ENCODE data around the gene TM9SF1.

GRCh38 chr14:24172871-24173281, 22.4 kb downstream of the TM9SF1 start:
- no peak for TF ChIP-seq CTCF (IDR thresholded peaks at IDR 0.05)
- no peak for TF ChIP-seq POLR2AphosphoS5 (IDR thresholded peaks at IDR 0.05; ENCODE audit: low read depth, low read length)
- TF ChIP-seq REST (IDR thresholded peaks at IDR 0.05; ENCODE audit: insufficient read depth in 1 of 2, low read depth in 2 of 2, low read length in 1 of 2), result no peak

Data from Panc1 (cell line).